A549 (cell line): ENCODE results near the gene AKR1C1. TPM values are rescaled to one million over a fixed set of nuclear protein-coding genes. Genes with fewer than 3 reads are reported as not detected.
"Not testable (repeated sequence)": the region's sequence is repeated elsewhere in the genome, so short reads cannot be mapped to it uniquely, and the experiment has no call there.

Source experiments
- ATAC-seq, 2 experiments: fragments of 200-7000 bp in 1 of 2; fragments of >200 bp in 1 of 2; cut with Nextera tagmentation in 1 of 2; cut with Tn5 transposase in 1 of 2; 3 replicates each; pipeline versions ENCODE4 v1.8.0 to v1.9.1; 2018 to 2020; ENCODE audit warnings: mild to moderate bottlenecking in 1 of 2, moderate library complexity in 1 of 2
- CTCF ChIA-PET: fragments of 300-600 bp; sonication (Branson Sonifier 250); formaldehyde crosslinking; extraction: SDS; loops from one replicate; lab custom pipeline; 2021; ENCODE audit warnings: antibody characterized with exemption, inconsistent platforms; lab: Yijun Ruan, JAX
- POLR2A ChIA-PET: fragments of 350-600 bp; formaldehyde crosslinking; extraction: SDS; loops from one replicate; lab custom pipeline; 2021; ENCODE audit warnings: antibody characterized with exemption, inconsistent platforms; lab: Yijun Ruan, JAX
- DNase-seq, 2 experiments: peaks; one replicate each; pipeline versions ENCODE4 v3.0.0 to v3.0.0-alpha.2; 2011 to 2016; ENCODE audit warnings: low read depth in 1 of 2, low spot score in 1 of 2
- FAIRE-seq: peaks from 2 replicates; lab custom pipeline; 2011; peaks lifted over from hg19 to GRCh38; lab: Jason Lieb, UNC
- H3K27ac ChIP-seq, 2 experiments: fragments of >200 bp; sonication (Bioruptor Twin); formaldehyde crosslinking; 3 replicates each; pipeline ENCODE4 v1.5.1; 2016 to 2017
- H3K4me1 ChIP-seq: fragments of >200 bp; sonication (Bioruptor Twin); formaldehyde crosslinking; 3 replicates; pipeline ENCODE4 v1.6.1; 2016
- H3K4me2 ChIP-seq: fragments of >200 bp; sonication (Bioruptor Twin); formaldehyde crosslinking; 3 replicates; pipeline ENCODE4 v1.6.1; 2016
- H3K4me3 ChIP-seq: fragments of >200 bp; sonication (Bioruptor Twin); formaldehyde crosslinking; 3 replicates; pipeline ENCODE4 v1.5.1; 2016
- H3K9me3 ChIP-seq: fragments of >200 bp; sonication (Bioruptor Twin); formaldehyde crosslinking; 3 replicates; pipeline ENCODE4 v1.6.1; 2016
- ATOH8 ChIP-seq: fragments of 250-450 bp; sonication (Bioruptor Pico); IDR thresholded peaks from 2 replicates; pipeline ENCODE4 v1.5.0; 2020; ENCODE audit warnings: low read depth, mild to moderate bottlenecking, moderate library complexity
- E2F6 ChIP-seq: IDR thresholded peaks from 2 replicates; pipeline ENCODE4 v1.6.1; 2012; ENCODE audit warnings: low read depth, borderline replicate concordance
- EHF ChIP-seq: fragments of 250-450 bp; sonication (Bioruptor Pico); IDR thresholded peaks from 2 replicates; pipeline ENCODE4 v1.5.0; 2020; ENCODE audit warnings: mild to moderate bottlenecking
- FOSL2 ChIP-seq, 2 experiments: fragments of 450-650 bp in 1 of 2; fragments of >200 bp in 1 of 2; sonication (Bioruptor Twin) in 1 of 2; formaldehyde crosslinking; IDR thresholded peaks; 2 replicates each; pipeline versions ENCODE4 v1.5.0 to v1.6.1; 2016 to 2020; ENCODE audit warnings: mild to moderate bottlenecking in 1 of 2, moderate library complexity in 1 of 2
- HOXB13 ChIP-seq: fragments of 250-450 bp; sonication (Bioruptor Pico); IDR thresholded peaks from 2 replicates; pipeline ENCODE4 v1.5.0; 2020; ENCODE audit warnings: low read depth, mild to moderate bottlenecking, moderate library complexity
- HOXB5 ChIP-seq: fragments of 250-450 bp; sonication (Bioruptor Pico); IDR thresholded peaks from 2 replicates; pipeline ENCODE4 v1.5.0; 2020; ENCODE audit warnings: mild to moderate bottlenecking, moderate library complexity
- JUN ChIP-seq, 2 experiments: fragments of >200 bp; sonication (Bioruptor Twin); formaldehyde crosslinking; IDR thresholded peaks; 2 replicates in 1 of 2; 3 replicates in 1 of 2; pipeline ENCODE4 v1.6.1; 2016 to 2017
- MAX ChIP-seq: IDR thresholded peaks from 2 replicates; pipeline ENCODE4 v1.6.1; 2012
- NR3C1 ChIP-seq: fragments of >200 bp; sonication (Bioruptor Twin); formaldehyde crosslinking; IDR thresholded peaks from 3 replicates; pipeline ENCODE4 v1.6.1; 2017
- POLR2A ChIP-seq: IDR thresholded peaks from 2 replicates; pipeline ENCODE4 v1.6.1; 2012; ENCODE audit warnings: mild to moderate bottlenecking, low read length
- RAD21 ChIP-seq, 2 experiments: fragments of >200 bp in 1 of 2; sonication (Bioruptor Twin) in 1 of 2; formaldehyde crosslinking in 1 of 2; IDR thresholded peaks in 1 of 2; conservative IDR thresholded peaks in 1 of 2; 2 replicates in 1 of 2; 3 replicates in 1 of 2; pipeline ENCODE4 v1.6.1; 2012 to 2018; ENCODE audit warnings: inconsistent platforms in 1 of 2
- SMC3 ChIP-seq: fragments of >200 bp; sonication (Bioruptor Twin); formaldehyde crosslinking; IDR thresholded peaks from 3 replicates; pipeline ENCODE4 v1.6.1; 2018; ENCODE audit warnings: inconsistent platforms
- WGBS: methylation state at CpG from one replicate; pipeline ENCODE4 v1.1.6; 2017; ENCODE audit errors: missing lambda C conversion rate; 5-methylcytosine and 5-hydroxymethylcytosine counted together
- polyA plus RNA-seq, 4 experiments: library from polyadenylated mRNA; depleted of rRNA in 3 of 4; stranded (reverse); fragments of >200 nt; fragmentation: RNase III in 1 of 4; extraction: RNeasy Plus Mini Kit Qiagen cat#74134 plus additional on column Dnase treatment in 1 of 4; gene quantifications; 2 replicates in 3 of 4; 3 replicates in 1 of 4; pipeline ENCODE4 v1.2.3, GENCODE V29; 2011 to 2017

The AKR1C1 gene
- polyA plus RNA-seq, 2 of the 4 experiments (the other 2 are of a cell fraction) = 970 to 1,148 TPM

- 29% methylated on average over 2 of the region's 2 CpGs for WGBS
- peaks cover 11% of the 10 kb centered on the region; the same call in 2 of the 3 replicates for H3K9me3 ChIP-seq
- H3K4me3 ChIP-seq; POLR2A ChIA-PET; TF ChIP-seq FOSL2 (IDR thresholded peaks at IDR 0.05): not testable (repeated sequence)
- DNase-seq (peak in 1 of 2 experiments; percentile 56), ATAC-seq (peak; percentile 54 to 66; a peak in 4 of 6 replicates), FAIRE-seq (peak; percentile 49)
- TF ChIP-seq HOXB5 = 0 out of 2 replicates have a peak, but pooled peaks have one; percentile 64
- TF ChIP-seq RAD21 (conservative IDR thresholded peaks at IDR 0.05 in 1 of 2, IDR thresholded peaks at IDR 0.05 in 1 of 2) = peak; percentile 22 to 43; a peak in 2 of 5 replicates
- peak; percentile 24; the same call in 1 of the 2 replicates for TF ChIP-seq FOSL2 (CRISPR knock-in tag; IDR thresholded peaks at IDR 0.05)
- peak; percentile 66 for TF ChIP-seq MAX
- TF ChIP-seq E2F6 = peak; percentile 62; the same call in 1 of the 2 replicates
- peak; percentile 88; the same call in 1 of the 2 replicates for TF ChIP-seq HOXB13 (CRISPR knock-in tag)
- peak; percentile 62; the same call in 1 of the 2 replicates for TF ChIP-seq ATOH8 (CRISPR knock-in tag)
- peak overlapping the region; percentile 62 for H3K4me2 ChIP-seq
- H3K27ac ChIP-seq = peak overlapping the region; percentile 89 to 91
- CTCF ChIA-PET = interaction anchor here (1.5 kb wide), 1 partner anchor 93 kb away, joined by 6 read pairs; no protein-coding TSS in a partner anchor
- peaks cover 87% of the 10 kb centered on the region for H3K4me1 ChIP-seq
Observed at GRCh38 chr10:4942931-4943330, 20.3 kb upstream of the AKR1C1 start.

- CTCF ChIA-PET = interaction anchor here (1.5 kb wide), 1 partner anchor 94 kb away, joined by 6 read pairs; no protein-coding TSS in a partner anchor
- Histone ChIP-seq H3K4me1 (peaks cover 92% of the 10 kb centered on the region), H3K4me2 (peak overlapping the region; percentile 62; the same call in 2 of the 3 replicates), H3K9me3 (peaks cover 11% of the 10 kb centered on the region; the same call in 2 of the 3 replicates), H3K27ac (peak overlapping the region; percentile 89 to 91)
- H3K4me3 ChIP-seq, FAIRE-seq, DNase-seq, ATAC-seq, POLR2A ChIA-PET: not testable (repeated sequence)
Observed at GRCh38 chr10:4943416-4943815, 19.8 kb upstream of the AKR1C1 start.

GRCh38 chr10:4943821-4944220 is 19.4 kb upstream of the AKR1C1 start:
- FAIRE-seq (no peak), ATAC-seq (no peak), DNase-seq (no peak)
- Histone ChIP-seq H3K4me1 (peaks cover 94% of the 10 kb centered on the region), H3K4me2 (no peak overlapping the region; the same call in 2 of the 3 replicates), H3K27ac (peak overlapping the region; percentile 89 to 91), H3K9me3 (peaks cover 11% of the 10 kb centered on the region; the same call in 2 of the 3 replicates), H3K4me3 (no peak overlapping the region)
- ChIA-PET CTCF (interaction anchor here (1.5 kb wide), 1 partner anchor 94 kb away, joined by 6 read pairs; no protein-coding TSS in a partner anchor), POLR2A (no interaction called here)
- no peak for TF ChIP-seq NR3C1
- TF ChIP-seq POLR2A = no peak
- TF ChIP-seq JUN (IDR thresholded peaks at IDR 0.05) = no peak
- TF ChIP-seq SMC3 = no peak
- 87% methylated on average over 2 of the region's 2 CpGs for WGBS

GRCh38 chr10:4944841-4945240 is 18.4 kb upstream of the AKR1C1 start:
- H3K4me1 ChIP-seq = peaks cover 91% of the 10 kb centered on the region
- H3K27ac ChIP-seq = peak overlapping the region; percentile 89 to 91
- DNase-seq = no peak
- 90% methylated on average over 1 of the region's 1 CpG for WGBS
- no peak for FAIRE-seq
- ChIA-PET POLR2A (no interaction called here), CTCF (interaction anchor here (1.4 kb wide), 1 partner anchor 95 kb away, joined by 5 read pairs; no protein-coding TSS in a partner anchor)
- no peak overlapping the region for H3K4me2 ChIP-seq
- no peak for ATAC-seq
- no peak for TF ChIP-seq EHF (CRISPR knock-in tag)
- H3K9me3 ChIP-seq = peaks cover 11% of the 10 kb centered on the region; the same call in 2 of the 3 replicates
- H3K4me3 ChIP-seq = no peak overlapping the region
